Trophoblast cell (in vitro differentiated cells and primary cell): ENCODE measurements around the gene SPDYE6.

ENCODE experiments used
- DNase-seq, 2 donors: peaks; one replicate each; pipeline ENCODE4 v3.0.0-alpha.2; 2016
- H2AFZ ChIP-seq: 2 replicates; pipeline ENCODE4 v1.6.1; 2013; ENCODE audit warnings: low read length, moderate library complexity, mild to moderate bottlenecking; ENCODE audit not compliant: insufficient read depth, poor library complexity
- H2AK5ac ChIP-seq: 2 replicates; pipeline ENCODE4 v1.6.1; 2013; ENCODE audit warnings: mild to moderate bottlenecking, low read length
- H2BK120ac ChIP-seq: 2 replicates; pipeline ENCODE4 v1.6.1; 2013; ENCODE audit warnings: low read length, mild to moderate bottlenecking, moderate library complexity; ENCODE audit not compliant: insufficient read depth, poor library complexity
- H2BK12ac ChIP-seq: 2 replicates; pipeline ENCODE4 v1.6.1; 2013; ENCODE audit warnings: mild to moderate bottlenecking, low read length, moderate library complexity
- H2BK5ac ChIP-seq: 2 replicates; pipeline ENCODE4 v1.6.1; 2013; ENCODE audit warnings: low read length, low read depth, moderate library complexity, mild to moderate bottlenecking; ENCODE audit not compliant: poor library complexity
- H3K14ac ChIP-seq: 2 replicates; pipeline ENCODE4 v1.6.1; 2013; ENCODE audit warnings: mild to moderate bottlenecking, low read length
- H3K18ac ChIP-seq: 2 replicates; pipeline ENCODE4 v1.6.1; 2013; ENCODE audit warnings: mild to moderate bottlenecking, low read length
- H3K23ac ChIP-seq: 2 replicates; pipeline ENCODE4 v1.6.1; 2013; ENCODE audit warnings: low read length
- H3K27ac ChIP-seq: 2 replicates; pipeline ENCODE4 v1.5.1; 2013; ENCODE audit warnings: low read depth, mild to moderate bottlenecking, inconsistent platforms, low read length, moderate library complexity
- H3K27me3 ChIP-seq: 2 replicates; pipeline ENCODE4 v1.6.1; 2013; ENCODE audit warnings: inconsistent platforms, mild to moderate bottlenecking, low read length, moderate library complexity; ENCODE audit not compliant: insufficient read depth
- H3K36me3 ChIP-seq, 2 experiments: 1 replicate in 1 of 2; 2 replicates in 1 of 2; pipeline ENCODE4 v1.6.1; 2013; ENCODE audit warnings: low read length in 2 of 2, mild to moderate bottlenecking in 2 of 2, moderate library complexity in 1 of 2; ENCODE audit not compliant: insufficient read depth in 2 of 2, control insufficient read depth in 1 of 2
- H3K4ac ChIP-seq: 2 replicates; pipeline ENCODE4 v1.6.1; 2013; ENCODE audit warnings: low read depth, mild to moderate bottlenecking, low read length, moderate library complexity
- H3K4me1 ChIP-seq, 2 experiments: 1 replicate in 1 of 2; 2 replicates in 1 of 2; pipeline ENCODE4 v1.6.1; 2013; ENCODE audit warnings: low read length in 2 of 2, mild to moderate bottlenecking in 2 of 2, moderate library complexity in 1 of 2; ENCODE audit not compliant: insufficient read depth in 2 of 2, control insufficient read depth in 1 of 2
- H3K4me2 ChIP-seq: 2 replicates; pipeline ENCODE4 v1.6.1; 2013; ENCODE audit warnings: inconsistent platforms, mild to moderate bottlenecking, low read length, moderate library complexity
- H3K4me3 ChIP-seq: 2 replicates; pipeline ENCODE4 v1.5.1; 2013; ENCODE audit warnings: mild to moderate bottlenecking, low read depth, low read length, inconsistent platforms
- H3K79me1 ChIP-seq: one replicate; pipeline ENCODE4 v1.6.1; 2013; ENCODE audit warnings: low read length
- H3K79me2 ChIP-seq: 2 replicates; pipeline ENCODE4 v1.6.1; 2013; ENCODE audit warnings: low read length, mild to moderate bottlenecking; ENCODE audit not compliant: control insufficient read depth, insufficient read depth, poor library complexity
- H3K9ac ChIP-seq: 2 replicates; pipeline ENCODE4 v1.6.1; 2013; ENCODE audit warnings: mild to moderate bottlenecking, low read length
- H3K9me3 ChIP-seq: 2 replicates; pipeline ENCODE4 v1.6.1; 2013; ENCODE audit warnings: low read depth, mild to moderate bottlenecking, control low read depth, inconsistent platforms, low read length; ENCODE audit not compliant: insufficient read depth
- H4K12ac ChIP-seq: 2 replicates; pipeline ENCODE4 v1.6.1; 2013; ENCODE audit warnings: low read depth, mild to moderate bottlenecking, low read length, moderate library complexity
- H4K8ac ChIP-seq: 2 replicates; pipeline ENCODE4 v1.6.1; 2013; ENCODE audit warnings: low read depth, mild to moderate bottlenecking, low read length, moderate library complexity
- H4K91ac ChIP-seq: one replicate; pipeline ENCODE4 v1.6.1; 2013; ENCODE audit warnings: low read depth, mild to moderate bottlenecking, low read length, moderate library complexity
- WGBS: extraction: QIAGEN DNeasy Blood & Tissue Kit; methylation state at CpG from one replicate; pipeline ENCODE4 v1.1.7; 2013; ENCODE audit warnings: missing lambda C conversion rate; ENCODE audit not compliant: insufficient read length, insufficient coverage; ENCODE audit errors: extremely low coverage; 5-methylcytosine and 5-hydroxymethylcytosine counted together

The SPDYE6 gene

GRCh38 chr7:102400360-102400759, 44.1 kb upstream of the SPDYE6 start:
- Histone ChIP-seq H3K4me2 (no peak overlapping the region), H2BK120ac (no peak overlapping the region), H3K4me1 (peaks cover 3% of the 10 kb centered on the region in 2 experiments), H3K18ac (no peak overlapping the region), H3K79me1 (peaks cover 8% of the 10 kb centered on the region), H2BK5ac (no peak overlapping the region), H3K27ac (no peak overlapping the region), H2BK12ac (no peak overlapping the region), H4K8ac (no peak overlapping the region), H3K23ac (no peak overlapping the region), H3K14ac (no peak overlapping the region), H3K27me3 (no peaks in the 10 kb centered on the region), H3K9ac (no peak overlapping the region), H3K79me2 (peaks cover 8% of the 10 kb centered on the region), H3K36me3 (peaks cover 42 to 43% of the 10 kb centered on the region in 2 experiments), H3K9me3 (no peaks in the 10 kb centered on the region), H2AFZ (no peak overlapping the region), H3K4ac (no peak overlapping the region), H2AK5ac (no peak overlapping the region), H3K4me3 (no peak overlapping the region), H4K91ac (no peak overlapping the region), H4K12ac (no peak overlapping the region)
- WGBS, result no CpG with 5 or more reads among the region's 5 CpGs
- DNase-seq, result no peak

- H3K14ac ChIP-seq, result no peak overlapping the region
- WGBS, result no CpG with 5 or more reads among the region's 8 CpGs
- H3K9me3 ChIP-seq, result no peaks in the 10 kb centered on the region
- H4K12ac ChIP-seq, result no peak overlapping the region
- no peak overlapping the region for H3K4me3 ChIP-seq
- H3K4me1 ChIP-seq, result peaks cover 3% of the 10 kb centered on the region in 2 experiments
- no peak overlapping the region for H4K8ac ChIP-seq
- no peak overlapping the region for H2BK120ac ChIP-seq
- no peak overlapping the region for H2AK5ac ChIP-seq
- DNase-seq, result no peak
- no peaks in the 10 kb centered on the region for H3K27me3 ChIP-seq
- H3K9ac ChIP-seq, result no peak overlapping the region
- no peak overlapping the region for H3K4me2 ChIP-seq
- no peak overlapping the region for H2AFZ ChIP-seq
- H3K18ac ChIP-seq, result no peak overlapping the region
- H4K91ac ChIP-seq, result no peak overlapping the region
- H3K4ac ChIP-seq, result no peak overlapping the region
- peaks cover 13% of the 10 kb centered on the region for H3K79me1 ChIP-seq
- peaks cover 8% of the 10 kb centered on the region for H3K79me2 ChIP-seq
- no peak overlapping the region for H2BK5ac ChIP-seq
- no peak overlapping the region for H3K23ac ChIP-seq
- H3K27ac ChIP-seq, result no peak overlapping the region
- H3K36me3 ChIP-seq, result peaks cover 34% of the 10 kb centered on the region in 2 experiments
- H2BK12ac ChIP-seq, result no peak overlapping the region
Observed at GRCh38 chr7:102398543-102398942, 42.3 kb upstream of the SPDYE6 start.

GRCh38 chr7:102396710-102397019, 40.4 kb upstream of the SPDYE6 start:
- H3K79me2 ChIP-seq, result peaks cover 8% of the 10 kb centered on the region
- H2BK12ac ChIP-seq, result no peak overlapping the region
- peak overlapping the region; percentile 22 for H4K12ac ChIP-seq
- H3K9me3 ChIP-seq, result no peaks in the 10 kb centered on the region
- peak overlapping the region; percentile 81 for H3K4me2 ChIP-seq
- peak overlapping the region; percentile 85 for H3K14ac ChIP-seq
- no peak for DNase-seq
- peaks cover 6 to 9% of the 10 kb centered on the region in 2 experiments for H3K4me1 ChIP-seq
- peak overlapping the region; percentile 78 for H4K8ac ChIP-seq
- H2AK5ac ChIP-seq, result peak overlapping the region; percentile 17
- H3K9ac ChIP-seq, result peak overlapping the region; percentile 85
- peak overlapping the region; percentile 27 for H2BK5ac ChIP-seq
- H3K27ac ChIP-seq, result peak overlapping the region; percentile 62
- no peaks in the 10 kb centered on the region for H3K27me3 ChIP-seq
- H3K4me3 ChIP-seq, result peak overlapping the region; percentile 87
- peak overlapping the region; percentile 47 for H3K18ac ChIP-seq
- H3K4ac ChIP-seq, result peak overlapping the region; percentile 66
- no peak overlapping the region for H3K23ac ChIP-seq
- H4K91ac ChIP-seq, result peak overlapping the region; percentile 52
- peaks cover 19% of the 10 kb centered on the region for H3K79me1 ChIP-seq
- no peak overlapping the region for H2AFZ ChIP-seq
- peaks cover 23% of the 10 kb centered on the region in 2 experiments for H3K36me3 ChIP-seq
- peak overlapping the region; percentile 21 for H2BK120ac ChIP-seq
- WGBS, result no CpG with 5 or more reads among the region's 12 CpGs

- DNase-seq, result peak; percentile 98 to 99
- Histone ChIP-seq H4K91ac (peak within 1 kb of the TSS; percentile 88), H3K27me3 (no peaks in the 10 kb centered on the region), H3K18ac (peak within 1 kb of the TSS; percentile 47), H2BK5ac (peak within 1 kb of the TSS; percentile 89), H2BK12ac (peak within 1 kb of the TSS; percentile 65), H3K79me2 (peaks cover 8% of the 10 kb centered on the region), H3K79me1 (peaks cover 19% of the 10 kb centered on the region), H3K23ac (no peak within 1 kb of the TSS), H2AK5ac (peak within 1 kb of the TSS; percentile 55), H3K4me3 (peak within 1 kb of the TSS; percentile 87), H3K9ac (peak within 1 kb of the TSS; percentile 85), H3K4me1 (peaks cover 6 to 9% of the 10 kb centered on the region in 2 experiments), H3K14ac (peak within 1 kb of the TSS; percentile 85), H2AFZ (peak within 1 kb of the TSS; percentile 19), H2BK120ac (peak within 1 kb of the TSS; percentile 21), H3K4me2 (peak within 1 kb of the TSS; percentile 81), H3K36me3 (peaks cover 21 to 22% of the 10 kb centered on the region in 2 experiments), H4K12ac (peak within 1 kb of the TSS; percentile 24), H4K8ac (peak within 1 kb of the TSS; percentile 87), H3K27ac (peak within 1 kb of the TSS; percentile 90), H3K9me3 (no peaks in the 10 kb centered on the region), H3K4ac (peak within 1 kb of the TSS; percentile 66)
- WGBS, result no CpG with 5 or more reads among the region's 59 CpGs
Observed at GRCh38 chr7:102395873-102396709, 39.8 kb upstream of the SPDYE6 start, which contains the start of gene PRKRIP1. TSS of gene PRKRIP1 (plus strand) at chr7:102396363. CDS start at chr7:102396412, 49 bp downstream.
